HepG2 (cell line): Measurements from ENCODE around the gene MRPL34. TPM values are rescaled to one million over a fixed set of nuclear protein-coding genes. Genes with fewer than 3 reads are reported as not detected.

Experiments used
- ATAC-seq: fragments of 200-7000 bp; cut with Tn5 transposase; 3 replicates; pipeline ENCODE4 v1.9.1; 2020; ENCODE audit warnings: mild to moderate bottlenecking, moderate library complexity
- BruUV-seq: library from RNA; stranded (reverse); fragments of 400-500 nt; replicated peaks from 2 replicates; lab custom pipeline; 2021; lab: Mats Ljungman, UMichigan
- CTCF ChIA-PET: fragments of 300-600 bp; formaldehyde crosslinking; extraction: SDS; loops from one replicate; lab custom pipeline; 2021; ENCODE audit warnings: low total read pairs, inconsistent platforms, low intra/inter-chr PET ratio; lab: Yijun Ruan, JAX
- POLR2A ChIA-PET: fragments of 350-600 bp; sonication (Branson Sonifier 250); formaldehyde crosslinking; loops from one replicate; lab custom pipeline; 2020; ENCODE audit warnings: antibody characterized with exemption, inconsistent platforms; lab: Yijun Ruan, JAX
- DNase-seq: peaks from one replicate; pipeline ENCODE4 v3.0.0-alpha.2; 2015; ENCODE audit warnings: low spot score
- FAIRE-seq: peaks from 3 replicates; lab custom pipeline; 2011; peaks lifted over from hg19 to GRCh38; lab: Jason Lieb, UNC
- H2AFZ ChIP-seq: one replicate; pipeline ENCODE4 v1.6.1; 2011; ENCODE audit warnings: low read length, inconsistent platforms
- H3K27ac ChIP-seq: fragments of 300-600 bp; 3 replicates; pipeline ENCODE4 v1.8.0; 2011; ENCODE audit warnings: mixed run types, mild to moderate bottlenecking, mixed read lengths, low read length, inconsistent platforms; ENCODE audit not compliant: insufficient read depth; ENCODE audit errors: extremely low read length
- H3K27me3 ChIP-seq, 2 experiments: fragments of 200-600 bp in 1 of 2; 2 replicates in 1 of 2; 3 replicates in 1 of 2; pipeline versions ENCODE4 v1.6.0 to v1.8.0; 2011; ENCODE audit warnings: low read length in 2 of 2, mild to moderate bottlenecking in 2 of 2, moderate library complexity in 2 of 2, inconsistent platforms in 1 of 2; ENCODE audit not compliant: insufficient read depth in 2 of 2, control insufficient read depth in 1 of 2
- H3K36me3 ChIP-seq, 2 experiments: fragments of 200-600 bp in 1 of 2; replicated peaks in 1 of 2; 2 replicates in 1 of 2; 3 replicates in 1 of 2; pipeline versions ENCODE4 v1.5.1 to v1.8.0; 2011; ENCODE audit warnings: low read length in 2 of 2, inconsistent platforms in 1 of 2; ENCODE audit not compliant: insufficient read depth in 2 of 2, control insufficient read depth in 1 of 2
- H3K4me1 ChIP-seq: 2 replicates; pipeline ENCODE4 v1.5.1; 2012; ENCODE audit warnings: low read length, inconsistent platforms; ENCODE audit not compliant: insufficient read depth
- H3K4me2 ChIP-seq: 2 replicates; pipeline ENCODE4 v1.6.0; 2011; ENCODE audit warnings: low read depth, low read length, inconsistent platforms
- H3K4me3 ChIP-seq, 3 experiments: fragments of 200-600 bp in 1 of 3; sonication (generic), shearing (Covaris generic) in 1 of 3; replicated peaks in 1 of 3; 2 replicates each; pipeline ENCODE4 v1.5.1; 2011 to 2016; ENCODE audit warnings: low read length in 3 of 3, inconsistent platforms in 2 of 3, low read depth in 2 of 3, mild to moderate bottlenecking in 2 of 3, control low read depth in 1 of 3, mixed read lengths in 1 of 3; ENCODE audit not compliant: insufficient read depth in 1 of 3
- H3K79me2 ChIP-seq: one replicate; pipeline ENCODE4 v1.6.1; 2011; ENCODE audit warnings: low read length, inconsistent platforms; ENCODE audit not compliant: insufficient read depth
- H3K9ac ChIP-seq: 2 replicates; pipeline ENCODE4 v1.6.0; 2011; ENCODE audit warnings: mild to moderate bottlenecking, low read depth, low read length, inconsistent platforms; ENCODE audit not compliant: insufficient read depth
- H3K9me3 ChIP-seq: 2 replicates; pipeline ENCODE4 v1.5.1; 2012; ENCODE audit warnings: mild to moderate bottlenecking, low read length
- H4K20me1 ChIP-seq: 2 replicates; pipeline ENCODE4 v1.6.0; 2011; ENCODE audit warnings: inconsistent platforms, mild to moderate bottlenecking, low read length, moderate library complexity; ENCODE audit not compliant: insufficient read depth
- CSRNP1 ChIP-seq: sonication (generic); formaldehyde crosslinking; IDR thresholded peaks from 2 replicates; pipeline ENCODE4 v1.8.1; 2023; ENCODE audit warnings: mild to moderate bottlenecking, missing genetic modification reagents
- CTCF ChIP-seq: sonication (generic); formaldehyde crosslinking; IDR thresholded peaks from 2 replicates; pipeline ENCODE4 v1.5.0; 2020; ENCODE audit warnings: mild to moderate bottlenecking, missing genetic modification reagents, moderate library complexity
- E2F1 ChIP-seq: sonication (generic); formaldehyde crosslinking; IDR thresholded peaks from 2 replicates; pipeline ENCODE4 v1.5.0; 2020; ENCODE audit warnings: missing genetic modification reagents
- GFI1 ChIP-seq: sonication (generic); formaldehyde crosslinking; IDR thresholded peaks from 2 replicates; pipeline ENCODE4 v1.5.0; 2020; ENCODE audit warnings: missing genetic modification reagents, mild to moderate bottlenecking, borderline replicate concordance
- HMGXB4 ChIP-seq, 2 experiments: sonication (generic) in 1 of 2; formaldehyde crosslinking in 1 of 2; IDR thresholded peaks; 2 replicates each; pipeline versions ENCODE4 v1.4.0 to v1.6.1; 2018 to 2020; ENCODE audit warnings: missing genetic modification reagents in 2 of 2, borderline replicate concordance in 1 of 2, low read depth in 1 of 2, mild to moderate bottlenecking in 1 of 2, missing biosample characterization in 1 of 2
- RAD21 ChIP-seq: fragments of 450-650 bp; formaldehyde crosslinking; IDR thresholded peaks from 2 replicates; pipeline ENCODE4 v1.5.0; 2020; ENCODE audit warnings: mild to moderate bottlenecking
- SMC3 ChIP-seq: IDR thresholded peaks from 2 replicates; pipeline ENCODE4 v1.6.1; 2011; ENCODE audit warnings: low read length, improper control_type of control experiment
- STAT6 ChIP-seq: sonication (generic); formaldehyde crosslinking; IDR thresholded peaks from 2 replicates; pipeline ENCODE4 v1.4.0; 2020; ENCODE audit warnings: missing genetic modification reagents, mild to moderate bottlenecking, borderline replicate concordance
- TEAD3 ChIP-seq: optimal IDR thresholded peaks from 2 replicates; pipeline ENCODE3; 2016; ENCODE audit warnings: borderline replicate concordance
- ZFY ChIP-seq: sonication (generic); formaldehyde crosslinking; IDR thresholded peaks from 2 replicates; pipeline ENCODE4 v1.4.0; 2020; ENCODE audit warnings: missing genetic modification reagents
- ZKSCAN8 ChIP-seq: IDR thresholded peaks from 2 replicates; pipeline ENCODE4 v1.6.1; 2016; ENCODE audit warnings: borderline replicate concordance, missing genetic modification reagents, missing compliant biosample characterization
- ZNF331 ChIP-seq: sonication (generic); formaldehyde crosslinking; IDR thresholded peaks from 2 replicates; pipeline ENCODE4 v1.4.0; 2020; ENCODE audit warnings: missing genetic modification reagents
- ZNF780A ChIP-seq: sonication (generic); formaldehyde crosslinking; IDR thresholded peaks from 2 replicates; pipeline ENCODE4 v1.8.0; 2022; ENCODE audit warnings: mild to moderate bottlenecking, missing genetic modification reagents, moderate library complexity
- WGBS: methylation state at CpG from one replicate; pipeline ENCODE4 v1.1.6; 2017; ENCODE audit warnings: low lambda C conversion rate; 5-methylcytosine and 5-hydroxymethylcytosine counted together
- in situ Hi-C: cut with HindIII; loops from 2 replicates; pipeline ENCODE4 v1.10.0; 2017; ENCODE audit warnings: low pct_unique_long_range_greater_than_20kb; ENCODE audit not compliant: extremely low pct_ligation_motif_present
- intact Hi-C: fragments of 100-400 bp; cut with micrococcal nuclease; formaldehyde crosslinking; loops from one replicate; pipeline ENCODE4 v1.10.0; 2022; ENCODE audit not compliant: unreplicated experiment
- polyA plus RNA-seq, 8 experiments: library from polyadenylated mRNA; depleted of rRNA in 3 of 8; stranded (reverse) in 7 of 8; unstranded in 1 of 8; fragments of >200 nt; fragmentation: Illumina TruSeq in 4 of 8; extraction: Trizol in 4 of 8; gene quantifications; 2 replicates each; pipeline versions ENCODE4 v1.2.1 to v1.2.3, GENCODE V29; 2011 to 2016; ENCODE audit warnings: low read depth in 4 of 8, missing spikeins in 1 of 8, mixed read lengths in 1 of 8; ENCODE audit not compliant: insufficient read depth in 1 of 8
- total RNA-seq, 5 experiments: library from RNA; depleted of rRNA; stranded (reverse); fragments of >200 nt; fragmentation: Illumina TruSeq; extraction: Trizol; gene quantifications; 2 replicates each; pipeline ENCODE4 v1.2.3, GENCODE V29; 2016; ENCODE audit warnings: low read depth in 1 of 5

MRPL34 gene
- total and polyA plus RNA-seq, 2 of the 13 experiments (the other 11 are each of a cell fraction or from before 2014, with no cell fraction given): 74.0 to 77.3 TPM

- no peaks in the 10 kb centered on the region for H3K79me2 ChIP-seq
- H3K36me3 ChIP-seq: no peaks in the 10 kb centered on the region
- CTCF ChIA-PET: interaction anchor here (0.6 to 1.0 kb wide), 2 partner anchors 13 to 92 kb away, joined by 3 to 4 read pairs; partner anchors contain the start of gene MRPL34
- in situ Hi-C loops (no loop called here), intact Hi-C loops (no loop called here)
- FAIRE-seq (peak; percentile 15), ATAC-seq (peak; percentile 80), DNase-seq (peak; percentile 51)
- POLR2A ChIA-PET: interaction anchor here (0.6 kb wide), 1 partner anchor 89 kb away, joined by 3 read pairs; no protein-coding TSS in a partner anchor
- H3K27ac ChIP-seq: no peak overlapping the region
- no peaks in the 10 kb centered on the region for H3K27me3 ChIP-seq
- H3K9ac ChIP-seq: no peak overlapping the region
- no peaks in the 10 kb centered on the region for H3K4me1 ChIP-seq
- no peak overlapping the region for H3K4me3 ChIP-seq
- H3K9me3 ChIP-seq: no peaks in the 10 kb centered on the region
- no TSS peak for BruUV-seq
- 94% methylated on average over 13 of the region's 46 CpGs for WGBS
- no peak overlapping the region for H2AFZ ChIP-seq
- no peak overlapping the region for H3K4me2 ChIP-seq
- no peaks in the 10 kb centered on the region for H4K20me1 ChIP-seq
- TF ChIP-seq TEAD3 (CRISPR knock-in tag) (peak; percentile 18), ZKSCAN8 (CRISPR knock-in tag) (peak; percentile 100), CTCF (CRISPR knock-in tag) (peak; percentile 71), STAT6 (no peak), CSRNP1 (CRISPR knock-in tag) (no peak), ZNF331 (no peak), ZFY (CRISPR knock-in tag) (no peak), SMC3 (peak; percentile 58), GFI1 (no peak), HMGXB4 (CRISPR knock-in tag; IDR thresholded peaks at IDR 0.05; ENCODE audit: borderline replicate concordance in 1 of 2, low read depth in 1 of 2) (no peak), RAD21 (CRISPR knock-in tag) (peak; percentile 46), ZNF780A (no peak), E2F1 (CRISPR knock-in tag) (no peak)
These were observed 13.2 kb upstream of the MRPL34 start for GRCh38 chr19:17292301-17293074.
